Stimulated activated CD8-positive, alpha-beta memory T cell treated with anti-CD3 and anti-CD28 coated beads, Interleukin-7, amount 100 ng/mL, for 48 hours (primary cell): ENCODE data around the gene KRTCAP3.

Source experiments
- DNase-seq, 2 donors: peaks; one replicate each; pipeline ENCODE4 v3.0.0-alpha.2; 2020; ENCODE audit warnings: low read depth in 1 of 2; ENCODE audit errors: extremely low read depth in 1 of 2

Gene KRTCAP3

GRCh38 chr2:27435628-27436027 lies 6.6 kb upstream of the KRTCAP3 start:
- DNase-seq: no peak

- no peak for DNase-seq
These were observed 805 bp upstream of the KRTCAP3 start for GRCh38 chr2:27441226-27441926.

- DNase-seq: no peak
These were observed 720 bp downstream of the KRTCAP3 start for GRCh38 chr2:27442920-27443282.

GRCh38 chr2:27445155-27445554 lies 3.0 kb downstream of the KRTCAP3 start:
- no peak for DNase-seq

GRCh38 chr2:27445615-27446014 lies 3.4 kb downstream of the KRTCAP3 start:
- DNase-seq: no peak

- DNase-seq: no peak
These were observed 3.9 kb downstream of the KRTCAP3 start for GRCh38 chr2:27446057-27446456.

- DNase-seq: no peak
These were observed 6.2 kb downstream of the KRTCAP3 start for GRCh38 chr2:27448381-27448780.

GRCh38 chr2:27451095-27451494 lies 8.9 kb downstream of the KRTCAP3 start:
- no peak for DNase-seq

GRCh38 chr2:27453968-27454367 lies 11.8 kb downstream of the KRTCAP3 start:
- DNase-seq: no peak

- no peak for DNase-seq
These were observed 18.9 kb downstream of the KRTCAP3 start for GRCh38 chr2:27461118-27461517.

GRCh38 chr2:27464443-27464842 lies 22.3 kb downstream of the KRTCAP3 start:
- no peak for DNase-seq

- DNase-seq: no peak
These were observed 29.8 kb downstream of the KRTCAP3 start for GRCh38 chr2:27471961-27472360.

GRCh38 chr2:27485496-27485895 lies 43.3 kb downstream of the KRTCAP3 start:
- DNase-seq: no peak

GRCh38 chr2:27489118-27489497 lies 46.9 kb downstream of the KRTCAP3 start:
- DNase-seq: no peak

GRCh38 chr2:27489498-27490397 lies 47.6 kb downstream of the KRTCAP3 start, which contains the start of gene IFT172:
IFT172 (minus strand) TSS chr2:27489743; CDS start chr2:27489653, 90 bp downstream.
- peak; percentile 94 to 99 for DNase-seq

GRCh38 chr2:27492557-27492956 lies 50.4 kb downstream of the KRTCAP3 start:
- DNase-seq: no peak

- no peak for DNase-seq
These were observed 51.7 kb downstream of the KRTCAP3 start for GRCh38 chr2:27493948-27494283.
